ENCODE results near the gene ADAP1.

DNA sequence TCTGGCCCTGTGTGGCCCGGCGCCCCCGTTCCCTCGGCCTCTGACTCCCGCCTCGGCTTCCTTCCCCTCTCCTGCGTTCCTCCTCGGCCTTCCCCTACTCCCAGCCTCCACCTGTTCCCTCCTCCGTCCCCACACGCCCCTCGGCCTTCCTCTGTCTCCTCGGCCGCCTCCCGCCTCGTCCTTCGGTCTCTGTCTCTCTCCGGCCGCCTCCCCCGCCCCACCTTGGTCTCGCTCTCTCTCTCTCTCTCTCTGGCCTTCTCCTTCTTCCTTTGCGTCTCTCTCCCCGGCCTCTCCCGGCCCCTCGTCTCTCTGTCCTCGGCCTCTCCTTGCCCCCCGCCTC is 77.5 kb downstream of the ADAP1 start:
- TF ChIP-seq, protein P1, sequence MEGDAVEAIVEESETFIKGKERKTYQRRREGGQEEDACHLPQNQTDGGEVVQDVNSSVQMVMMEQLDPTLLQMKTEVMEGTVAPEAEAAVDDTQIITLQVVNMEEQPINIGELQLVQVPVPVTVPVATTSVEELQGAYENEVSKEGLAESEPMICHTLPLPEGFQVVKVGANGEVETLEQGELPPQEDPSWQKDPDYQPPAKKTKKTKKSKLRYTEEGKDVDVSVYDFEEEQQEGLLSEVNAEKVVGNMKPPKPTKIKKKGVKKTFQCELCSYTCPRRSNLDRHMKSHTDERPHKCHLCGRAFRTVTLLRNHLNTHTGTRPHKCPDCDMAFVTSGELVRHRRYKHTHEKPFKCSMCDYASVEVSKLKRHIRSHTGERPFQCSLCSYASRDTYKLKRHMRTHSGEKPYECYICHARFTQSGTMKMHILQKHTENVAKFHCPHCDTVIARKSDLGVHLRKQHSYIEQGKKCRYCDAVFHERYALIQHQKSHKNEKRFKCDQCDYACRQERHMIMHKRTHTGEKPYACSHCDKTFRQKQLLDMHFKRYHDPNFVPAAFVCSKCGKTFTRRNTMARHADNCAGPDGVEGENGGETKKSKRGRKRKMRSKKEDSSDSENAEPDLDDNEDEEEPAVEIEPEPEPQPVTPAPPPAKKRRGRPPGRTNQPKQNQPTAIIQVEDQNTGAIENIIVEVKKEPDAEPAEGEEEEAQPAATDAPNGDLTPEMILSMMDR (IDR thresholded peaks at IDR 0.05; ENCODE audit: control extremely low read depth in 1 of 3, insufficient read depth in 1 of 3, low read depth in 1 of 3, low read length in 3 of 3) = no peak
- no peak for TF ChIP-seq GTF2F1 (IDR thresholded peaks at IDR 0.05; ENCODE audit: borderline replicate concordance, low read depth, low read length)
- no peak for TF ChIP-seq POLR2A (IDR thresholded peaks at IDR 0.05; ENCODE audit: control extremely low read depth in 1 of 2, low read depth in 2 of 2, low read length in 2 of 2)
